HG03095 (cell line): ENCODE data around the gene MARCO.
"Not testable (repeated sequence)": the region's sequence is repeated elsewhere in the genome, so short reads cannot be mapped to it uniquely, and the experiment has no call there.

ENCODE experiments used
- ATAC-seq: cut with Tn5 transposase; IDR thresholded peaks from one replicate; pipeline ENCODE4 v1.9.1; 2021; ENCODE audit warnings: moderate library complexity; ENCODE audit not compliant: unreplicated experiment

The MARCO gene

GRCh38 chr2:119028327-119029174 is 86.6 kb downstream of the MARCO start:
- no peak for ATAC-seq

GRCh38 chr2:119029297-119029696 is 87.3 kb downstream of the MARCO start:
- no peak for ATAC-seq

- ATAC-seq: not testable (repeated sequence)
These were observed 95.9 kb downstream of the MARCO start for GRCh38 chr2:119037922-119038321.

- no peak for ATAC-seq
These were observed 98.7 kb downstream of the MARCO start for GRCh38 chr2:119040730-119041129.
